Measurements from ENCODE around the gene RAB20. TPM values are rescaled to one million over a fixed set of nuclear protein-coding genes. Genes with fewer than 3 reads are reported as not detected.

The RAB20 gene
- polyA plus RNA-seq, 2 donors = 1.0 to 2.3 TPM

- Histone ChIP-seq H3K4me3 (ENCODE audit: low read depth in 1 of 2, low read length in 2 of 2) (no peak overlapping the region), H3K9me3 (ENCODE audit: control insufficient read depth in 2 of 2, insufficient read depth in 1 of 2, low read depth in 1 of 2, low read length in 1 of 2) (peaks cover 0 to 2% of the 10 kb centered on the region in 2 donors), H3K27ac (ENCODE audit: low read depth in 2 of 2, low read length in 1 of 2) (peak overlapping the region in 1 of 2 donors; percentile 51), H3K36me3 (ENCODE audit: control insufficient read depth in 2 of 2, insufficient read depth in 2 of 2, low read length in 1 of 2) (no peaks in the 10 kb centered on the region), H3K4me1 (ENCODE audit: control insufficient read depth in 2 of 2, insufficient read depth in 2 of 2, low read length in 1 of 2) (peaks cover 8 to 14% of the 10 kb centered on the region in 2 donors), H3K27me3 (ENCODE audit: control insufficient read depth in 1 of 2, insufficient read depth in 2 of 2, low read length in 2 of 2) (no peaks in the 10 kb centered on the region)
- 35 to 38% methylated on average over 21 of the region's 21 CpGs for WGBS, 2 donors
These were observed 36.8 kb downstream of the RAB20 start for GRCh38 chr13:110524541-110525257.

GRCh38 chr13:110523838-110524540 lies 37.5 kb downstream of the RAB20 start:
- 80 to 84% methylated on average over 17 of the region's 17 CpGs for WGBS, 2 donors
- Histone ChIP-seq H3K27me3 (ENCODE audit: control insufficient read depth in 1 of 2, insufficient read depth in 2 of 2, low read length in 2 of 2) (no peaks in the 10 kb centered on the region), H3K27ac (ENCODE audit: low read depth in 2 of 2, low read length in 1 of 2) (peak overlapping the region in 1 of 2 donors; percentile 51), H3K9me3 (ENCODE audit: control insufficient read depth in 2 of 2, insufficient read depth in 1 of 2, low read depth in 1 of 2, low read length in 1 of 2) (peaks cover 0 to 2% of the 10 kb centered on the region in 2 donors), H3K4me3 (ENCODE audit: low read depth in 1 of 2, low read length in 2 of 2) (no peak overlapping the region), H3K4me1 (ENCODE audit: control insufficient read depth in 2 of 2, insufficient read depth in 2 of 2, low read length in 1 of 2) (peaks cover 8 to 14% of the 10 kb centered on the region in 2 donors), H3K36me3 (ENCODE audit: control insufficient read depth in 2 of 2, insufficient read depth in 2 of 2, low read length in 1 of 2) (no peaks in the 10 kb centered on the region)

GRCh38 chr13:110523180-110523579 lies 38.3 kb downstream of the RAB20 start:
- no peak overlapping the region for H3K27ac ChIP-seq (ENCODE audit: low read depth in 2 of 2, low read length in 1 of 2)
- H3K36me3 ChIP-seq (ENCODE audit: control insufficient read depth in 2 of 2, insufficient read depth in 2 of 2, low read length in 1 of 2) = no peaks in the 10 kb centered on the region
- H3K4me1 ChIP-seq (ENCODE audit: control insufficient read depth in 2 of 2, insufficient read depth in 2 of 2, low read length in 1 of 2) = peaks cover 8 to 14% of the 10 kb centered on the region in 2 donors
- no peaks in the 10 kb centered on the region for H3K27me3 ChIP-seq (ENCODE audit: control insufficient read depth in 1 of 2, insufficient read depth in 2 of 2, low read length in 2 of 2)
- peaks cover 0 to 2% of the 10 kb centered on the region in 2 donors for H3K9me3 ChIP-seq (ENCODE audit: control insufficient read depth in 2 of 2, insufficient read depth in 1 of 2, low read depth in 1 of 2, low read length in 1 of 2)
- WGBS, 2 donors = 77 to 85% methylated on average over 9 of the region's 9 CpGs
- H3K4me3 ChIP-seq (ENCODE audit: low read depth in 1 of 2, low read length in 2 of 2) = no peak overlapping the region

GRCh38 chr13:110522721-110523120 lies 38.8 kb downstream of the RAB20 start:
- 88 to 89% methylated on average over 5 of the region's 5 CpGs for WGBS, 2 donors
- Histone ChIP-seq H3K27me3 (ENCODE audit: control insufficient read depth in 1 of 2, insufficient read depth in 2 of 2, low read length in 2 of 2) (no peaks in the 10 kb centered on the region), H3K4me3 (ENCODE audit: low read depth in 1 of 2, low read length in 2 of 2) (no peak overlapping the region), H3K9me3 (ENCODE audit: control insufficient read depth in 2 of 2, insufficient read depth in 1 of 2, low read depth in 1 of 2, low read length in 1 of 2) (peaks cover 0 to 2% of the 10 kb centered on the region in 2 donors), H3K27ac (ENCODE audit: low read depth in 2 of 2, low read length in 1 of 2) (no peak overlapping the region), H3K4me1 (ENCODE audit: control insufficient read depth in 2 of 2, insufficient read depth in 2 of 2, low read length in 1 of 2) (peaks cover 8 to 13% of the 10 kb centered on the region in 2 donors), H3K36me3 (ENCODE audit: control insufficient read depth in 2 of 2, insufficient read depth in 2 of 2, low read length in 1 of 2) (no peaks in the 10 kb centered on the region)

GRCh38 chr13:110521946-110522345 lies 39.6 kb downstream of the RAB20 start:
- peak overlapping the region in 1 of 2 donors; percentile 24 for H3K27ac ChIP-seq (ENCODE audit: low read depth in 2 of 2, low read length in 1 of 2)
- no peaks in the 10 kb centered on the region for H3K36me3 ChIP-seq (ENCODE audit: control insufficient read depth in 2 of 2, insufficient read depth in 2 of 2, low read length in 1 of 2)
- H3K9me3 ChIP-seq (ENCODE audit: control insufficient read depth in 2 of 2, insufficient read depth in 1 of 2, low read depth in 1 of 2, low read length in 1 of 2) = peaks cover 0 to 2% of the 10 kb centered on the region in 2 donors
- H3K4me1 ChIP-seq (ENCODE audit: control insufficient read depth in 2 of 2, insufficient read depth in 2 of 2, low read length in 1 of 2) = peaks cover 6 to 9% of the 10 kb centered on the region in 2 donors
- no peaks in the 10 kb centered on the region for H3K27me3 ChIP-seq (ENCODE audit: control insufficient read depth in 1 of 2, insufficient read depth in 2 of 2, low read length in 2 of 2)
- no peak overlapping the region for H3K4me3 ChIP-seq (ENCODE audit: low read depth in 1 of 2, low read length in 2 of 2)
- WGBS, 2 donors = 81 to 92% methylated on average over 7 of the region's 7 CpGs

GRCh38 chr13:110521296-110521680 lies 40.2 kb downstream of the RAB20 start:
- Histone ChIP-seq H3K9me3 (ENCODE audit: control insufficient read depth in 2 of 2, insufficient read depth in 1 of 2, low read depth in 1 of 2, low read length in 1 of 2) (peaks cover 0 to 2% of the 10 kb centered on the region in 2 donors), H3K36me3 (ENCODE audit: control insufficient read depth in 2 of 2, insufficient read depth in 2 of 2, low read length in 1 of 2) (no peaks in the 10 kb centered on the region), H3K4me3 (ENCODE audit: low read depth in 1 of 2, low read length in 2 of 2) (no peak overlapping the region), H3K27me3 (ENCODE audit: control insufficient read depth in 1 of 2, insufficient read depth in 2 of 2, low read length in 2 of 2) (no peaks in the 10 kb centered on the region), H3K4me1 (ENCODE audit: control insufficient read depth in 2 of 2, insufficient read depth in 2 of 2, low read length in 1 of 2) (peaks cover 6 to 9% of the 10 kb centered on the region in 2 donors), H3K27ac (ENCODE audit: low read depth in 2 of 2, low read length in 1 of 2) (peak overlapping the region in 1 of 2 donors; percentile 61)
- WGBS, 2 donors = 69 to 75% methylated on average over 10 of the region's 10 CpGs

GRCh38 chr13:110520431-110521295 lies 40.9 kb downstream of the RAB20 start:
- 50 to 59% methylated on average over 16 of the region's 16 CpGs for WGBS, 2 donors
- Histone ChIP-seq H3K9me3 (ENCODE audit: control insufficient read depth in 2 of 2, insufficient read depth in 1 of 2, low read depth in 1 of 2, low read length in 1 of 2) (peaks cover 0 to 1% of the 10 kb centered on the region in 2 donors), H3K36me3 (ENCODE audit: control insufficient read depth in 2 of 2, insufficient read depth in 2 of 2, low read length in 1 of 2) (no peaks in the 10 kb centered on the region), H3K4me1 (ENCODE audit: control insufficient read depth in 2 of 2, insufficient read depth in 2 of 2, low read length in 1 of 2) (peaks cover 6 to 9% of the 10 kb centered on the region in 2 donors), H3K27me3 (ENCODE audit: control insufficient read depth in 1 of 2, insufficient read depth in 2 of 2, low read length in 2 of 2) (no peaks in the 10 kb centered on the region), H3K27ac (ENCODE audit: low read depth in 2 of 2, low read length in 1 of 2) (peak overlapping the region; percentile 34 to 61), H3K4me3 (ENCODE audit: low read depth in 1 of 2, low read length in 2 of 2) (no peak overlapping the region)

- H3K27ac ChIP-seq (ENCODE audit: low read depth in 2 of 2, low read length in 1 of 2) = no peak overlapping the region
- WGBS, 2 donors = 87 to 89% methylated on average over 7 of the region's 7 CpGs
- no peak overlapping the region for H3K4me3 ChIP-seq (ENCODE audit: low read depth in 1 of 2, low read length in 2 of 2)
- H3K27me3 ChIP-seq (ENCODE audit: control insufficient read depth in 1 of 2, insufficient read depth in 2 of 2, low read length in 2 of 2) = no peaks in the 10 kb centered on the region
- H3K4me1 ChIP-seq (ENCODE audit: control insufficient read depth in 2 of 2, insufficient read depth in 2 of 2, low read length in 1 of 2) = peaks cover 2 to 3% of the 10 kb centered on the region in 2 donors
- H3K9me3 ChIP-seq (ENCODE audit: control insufficient read depth in 2 of 2, insufficient read depth in 1 of 2, low read depth in 1 of 2, low read length in 1 of 2) = no peaks in the 10 kb centered on the region
- H3K36me3 ChIP-seq (ENCODE audit: control insufficient read depth in 2 of 2, insufficient read depth in 2 of 2, low read length in 1 of 2) = no peaks in the 10 kb centered on the region
These were observed 42.0 kb downstream of the RAB20 start for GRCh38 chr13:110519506-110519905.

GRCh38 chr13:110519046-110519445 lies 42.5 kb downstream of the RAB20 start:
- Histone ChIP-seq H3K9me3 (ENCODE audit: control insufficient read depth in 2 of 2, insufficient read depth in 1 of 2, low read depth in 1 of 2, low read length in 1 of 2) (no peaks in the 10 kb centered on the region), H3K4me3 (ENCODE audit: low read depth in 1 of 2, low read length in 2 of 2) (no peak overlapping the region), H3K27me3 (ENCODE audit: control insufficient read depth in 1 of 2, insufficient read depth in 2 of 2, low read length in 2 of 2) (no peaks in the 10 kb centered on the region), H3K36me3 (ENCODE audit: control insufficient read depth in 2 of 2, insufficient read depth in 2 of 2, low read length in 1 of 2) (no peaks in the 10 kb centered on the region), H3K27ac (ENCODE audit: low read depth in 2 of 2, low read length in 1 of 2) (no peak overlapping the region), H3K4me1 (ENCODE audit: control insufficient read depth in 2 of 2, insufficient read depth in 2 of 2, low read length in 1 of 2) (no peaks in the 10 kb centered on the region)
- WGBS, 2 donors = 94 to 95% methylated on average over 16 of the region's 16 CpGs
